Measurements from ENCODE around the gene LAMB1. TPM values are rescaled to one million over a fixed set of nuclear protein-coding genes. Genes with fewer than 3 reads are reported as not detected.

LAMB1 gene
- total RNA-seq, 1 experiment from 2014 or later = 32.0 TPM

DNA sequence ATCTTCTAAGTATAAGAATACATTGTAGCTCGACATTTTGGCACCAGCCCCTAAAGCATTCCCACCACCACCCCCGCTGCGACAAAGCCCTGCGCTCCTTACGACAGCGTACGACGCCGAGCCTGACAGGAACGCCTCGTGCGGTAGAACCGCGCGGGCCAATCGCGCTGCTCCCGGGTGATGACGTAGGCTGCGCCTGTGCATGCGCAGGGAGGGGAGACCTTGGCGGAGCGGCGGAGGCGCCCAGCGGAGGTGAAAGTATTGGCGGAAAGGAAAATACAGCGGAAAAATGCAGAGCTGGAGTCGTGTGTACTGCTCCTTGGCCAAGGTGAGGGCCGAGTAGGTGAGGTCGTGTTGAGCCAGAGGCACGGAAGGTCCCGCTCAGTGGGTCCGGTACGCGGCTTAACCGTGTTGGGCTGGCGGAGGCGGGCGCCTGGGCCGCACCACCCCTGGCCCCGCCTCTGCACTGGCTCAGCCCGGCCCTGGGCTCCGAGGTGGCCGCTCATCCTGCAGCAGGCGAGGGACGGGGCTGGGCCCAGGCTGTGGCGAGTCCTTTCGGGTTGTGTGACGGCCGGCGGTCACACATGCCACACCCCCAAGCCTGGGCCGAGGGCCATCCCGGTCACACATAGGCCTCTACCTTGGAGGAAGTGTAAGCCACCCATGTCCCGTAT lies 111.9 kb downstream of the LAMB1 start, which contains the start of gene DLD (continued):
- TF ChIP-seq CTCF (IDR thresholded peaks at IDR 0.05 in 2 of 3, conservative IDR thresholded peaks at IDR 0.05 in 1 of 3; ENCODE audit: borderline replicate concordance in 1 of 3, insufficient read depth in 1 of 3, low read depth in 2 of 3, low read length in 2 of 3) = no peak
- peak; percentile 72 for TF ChIP-seq SIN3A (IDR thresholded peaks at IDR 0.05; ENCODE audit: low read depth)
- peak; percentile 86 for TF ChIP-seq POLR2AphosphoS5 (IDR thresholded peaks at IDR 0.05; ENCODE audit: low read depth, low read length)
- no peak for TF ChIP-seq CEBPB (IDR thresholded peaks at IDR 0.05; ENCODE audit: low read depth)

GRCh38 chr7:107890493-107890961 lies 112.4 kb downstream of the LAMB1 start:
- Histone ChIP-seq H3K36me3 (ENCODE audit: control insufficient read depth in 1 of 2, insufficient read depth in 2 of 2, low read length in 2 of 2) (peaks cover 5 to 10% of the 10 kb centered on the region in 2 experiments; a peak in 3 of 4 replicates), H3K9ac (ENCODE audit: low read length) (peak overlapping the region; percentile 76), H4K20me1 (ENCODE audit: insufficient read depth) (no peaks in the 10 kb centered on the region), H3K27ac (ENCODE audit: low read depth, low read length) (no peak overlapping the region), H3K4me3 (replicated peaks in 1 of 2; ENCODE audit: low read depth in 1 of 2, low read length in 2 of 2) (peak overlapping the region; percentile 64 to 77), H3K9me3 (ENCODE audit: control insufficient read depth in 1 of 2, insufficient read depth in 1 of 2, low read depth in 1 of 2, low read length in 2 of 2) (no peaks in the 10 kb centered on the region), H3K4me1 (ENCODE audit: control insufficient read depth in 1 of 2, insufficient read depth in 2 of 2, low read length in 2 of 2) (peaks cover 4 to 15% of the 10 kb centered on the region in 2 experiments; a peak in 3 of 4 replicates), H3K9me2 (ENCODE audit: insufficient read depth) (no peaks in the 10 kb centered on the region), H3K79me2 (ENCODE audit: insufficient read depth, low read length) (peaks cover 44% of the 10 kb centered on the region), H3K27me3 (ENCODE audit: insufficient read depth, low read length) (no peaks in the 10 kb centered on the region), H3K4me2 (ENCODE audit: low read length) (peak overlapping the region; percentile 89), H2AFZ (ENCODE audit: low read depth, low read length, poor library complexity, severe bottlenecking) (peak overlapping the region; percentile 84)
- CTCF ChIA-PET = interaction anchor here (1.1 to 1.4 kb wide), 3 partner anchors 10 to 16 kb away, joined by 3 to 4 read pairs (median 3); no protein-coding TSS in a partner anchor
- BruUV-seq (replicated peaks) = TSS peak; percentile 98
- DNase-seq (ENCODE audit: low read depth, low spot score) (no peak), ATAC-seq (peak; percentile 15)
- RAD21 ChIA-PET (ENCODE audit: low non-redundant PET in 1 of 2, low total read pairs in 2 of 2, uncharacterized antibody in 2 of 2, unreplicated experiment in 2 of 2) = no interaction called here
- intact Hi-C loops (cut with micrococcal nuclease) = no loop called here
- TF ChIP-seq SRF (IDR thresholded peaks at IDR 0.05; ENCODE audit: low read depth) = peak; percentile 93
- no peak for TF ChIP-seq SP1 (IDR thresholded peaks at IDR 0.05; ENCODE audit: low read depth)
- POLR2A ChIA-PET = interaction anchor here (1.2 to 2.6 kb wide), 2 partner anchors 9 to 10 kb away, joined by 3 to 9 read pairs; no protein-coding TSS in a partner anchor

Data from HCT116 (cell line).